Measurements from ENCODE around the gene RASGEF1C.

Gene RASGEF1C

DNA sequence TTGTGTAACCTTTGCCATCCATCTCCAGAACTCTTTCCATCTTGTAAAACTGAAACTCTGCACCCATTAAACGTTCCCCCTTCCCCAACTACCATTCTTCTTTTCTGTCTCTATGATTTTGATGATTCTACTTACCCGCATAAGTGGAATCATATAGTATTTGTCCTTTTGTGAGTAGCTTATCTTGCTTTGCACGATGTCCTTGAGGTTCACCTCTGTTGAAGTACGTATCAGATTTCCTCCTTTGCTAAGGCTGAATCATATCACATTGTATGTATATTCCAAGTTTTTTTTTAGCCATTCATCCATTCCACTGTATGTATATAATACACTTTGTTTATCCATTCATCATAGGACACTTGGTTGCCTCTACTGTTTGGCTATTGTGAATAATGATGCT is 134.5 kb downstream of the RASGEF1C start:
- H3K4me3 ChIP-seq (ENCODE audit: low read depth, low read length), result no peak overlapping the region
- TF ChIP-seq, protein P1, sequence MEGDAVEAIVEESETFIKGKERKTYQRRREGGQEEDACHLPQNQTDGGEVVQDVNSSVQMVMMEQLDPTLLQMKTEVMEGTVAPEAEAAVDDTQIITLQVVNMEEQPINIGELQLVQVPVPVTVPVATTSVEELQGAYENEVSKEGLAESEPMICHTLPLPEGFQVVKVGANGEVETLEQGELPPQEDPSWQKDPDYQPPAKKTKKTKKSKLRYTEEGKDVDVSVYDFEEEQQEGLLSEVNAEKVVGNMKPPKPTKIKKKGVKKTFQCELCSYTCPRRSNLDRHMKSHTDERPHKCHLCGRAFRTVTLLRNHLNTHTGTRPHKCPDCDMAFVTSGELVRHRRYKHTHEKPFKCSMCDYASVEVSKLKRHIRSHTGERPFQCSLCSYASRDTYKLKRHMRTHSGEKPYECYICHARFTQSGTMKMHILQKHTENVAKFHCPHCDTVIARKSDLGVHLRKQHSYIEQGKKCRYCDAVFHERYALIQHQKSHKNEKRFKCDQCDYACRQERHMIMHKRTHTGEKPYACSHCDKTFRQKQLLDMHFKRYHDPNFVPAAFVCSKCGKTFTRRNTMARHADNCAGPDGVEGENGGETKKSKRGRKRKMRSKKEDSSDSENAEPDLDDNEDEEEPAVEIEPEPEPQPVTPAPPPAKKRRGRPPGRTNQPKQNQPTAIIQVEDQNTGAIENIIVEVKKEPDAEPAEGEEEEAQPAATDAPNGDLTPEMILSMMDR (IDR thresholded peaks at IDR 0.05; ENCODE audit: low read depth, low read length), result no peak

DNA sequence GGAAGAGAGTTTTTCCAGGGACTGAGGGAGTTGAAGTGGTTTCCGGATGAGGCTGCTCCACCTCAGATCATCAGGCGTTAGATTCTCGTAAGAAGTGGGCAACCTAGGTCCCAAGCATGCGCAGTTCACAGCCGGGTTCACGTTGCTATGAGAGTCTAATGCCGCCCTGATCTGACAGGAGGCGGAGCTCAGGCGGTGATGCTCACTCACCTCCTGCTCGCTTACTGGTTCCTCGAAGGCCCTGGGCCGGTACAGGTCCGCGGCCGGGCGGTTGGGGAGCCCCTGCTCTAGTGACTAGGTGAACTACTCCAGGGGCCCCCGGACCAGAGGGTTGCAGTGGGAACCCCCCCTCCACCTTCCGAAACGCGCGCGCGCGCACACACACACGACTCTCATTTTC is 136.5 kb downstream of the RASGEF1C start:
- TF ChIP-seq, protein P1 (IDR thresholded peaks at IDR 0.05; ENCODE audit: low read depth, low read length), result no peak
- no peak overlapping the region for H3K4me3 ChIP-seq (ENCODE audit: low read depth, low read length)

DNA sequence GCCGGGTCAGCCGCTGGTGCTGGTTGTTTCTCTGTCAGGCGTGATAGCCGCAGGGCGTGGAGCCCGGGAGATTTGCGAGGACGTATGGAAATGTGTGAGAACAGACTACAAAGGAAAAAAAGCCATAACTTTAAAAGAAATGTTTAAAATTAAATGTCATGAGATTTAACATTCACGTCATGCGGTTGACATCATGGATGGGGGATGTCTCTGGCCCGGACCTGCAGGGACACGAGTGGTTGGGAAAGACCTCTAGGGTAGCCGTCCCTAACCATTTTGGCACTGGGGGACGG is 136.8 kb downstream of the RASGEF1C start:
- H3K4me3 ChIP-seq (ENCODE audit: low read depth, low read length), result no peak overlapping the region; the same call in 1 of the 2 replicates
- TF ChIP-seq, protein P1 (IDR thresholded peaks at IDR 0.05; ENCODE audit: low read depth, low read length), result no peak

DNA sequence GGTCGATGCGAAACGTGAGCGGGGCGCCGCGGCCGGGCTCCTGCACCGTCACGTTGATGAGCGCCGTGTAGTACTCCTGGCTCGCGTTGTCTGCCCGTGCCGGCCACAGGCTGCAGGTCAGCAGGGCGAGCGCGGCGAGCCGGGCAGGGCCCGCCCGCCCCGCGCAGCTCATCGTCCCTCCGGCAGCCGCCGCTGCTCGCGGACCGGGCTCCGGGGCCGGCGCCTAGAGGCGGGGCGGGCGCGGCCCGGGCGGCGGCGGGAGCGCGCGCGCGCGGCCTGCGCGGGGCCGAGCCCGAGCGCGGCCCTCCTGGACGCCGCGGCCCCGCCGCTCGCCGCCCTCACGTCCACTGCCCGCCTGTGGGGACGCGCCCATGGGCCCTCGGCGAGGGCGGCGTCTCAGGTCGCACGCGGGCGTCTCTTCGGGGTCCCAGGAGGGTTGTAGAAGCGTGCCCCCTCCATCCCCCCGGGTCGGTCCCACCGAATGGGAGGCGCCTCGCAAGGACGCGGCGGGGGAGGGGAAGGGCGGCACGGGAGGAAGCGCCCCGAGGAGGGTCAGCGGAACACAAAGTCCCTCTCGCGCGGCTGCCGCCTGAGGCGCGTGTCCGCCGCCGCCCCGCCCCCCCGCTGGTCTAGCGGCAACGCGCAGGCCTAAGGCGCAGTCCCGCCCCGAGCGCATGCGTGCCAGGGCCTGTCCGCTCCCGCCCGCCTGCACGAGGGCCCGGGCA is 137.3 kb downstream of the RASGEF1C start, which contains the start of gene RNF130:
RNF130 (minus strand) TSS at position 229 of the 725 bp plus-strand sequence; CDS start at position 172, 57 bp downstream.
- TF ChIP-seq, protein P1 (IDR thresholded peaks at IDR 0.05; ENCODE audit: low read depth, low read length), result no peak
- peak within 1 kb of the TSS; percentile 69 for H3K4me3 ChIP-seq (ENCODE audit: low read depth, low read length)

DNA sequence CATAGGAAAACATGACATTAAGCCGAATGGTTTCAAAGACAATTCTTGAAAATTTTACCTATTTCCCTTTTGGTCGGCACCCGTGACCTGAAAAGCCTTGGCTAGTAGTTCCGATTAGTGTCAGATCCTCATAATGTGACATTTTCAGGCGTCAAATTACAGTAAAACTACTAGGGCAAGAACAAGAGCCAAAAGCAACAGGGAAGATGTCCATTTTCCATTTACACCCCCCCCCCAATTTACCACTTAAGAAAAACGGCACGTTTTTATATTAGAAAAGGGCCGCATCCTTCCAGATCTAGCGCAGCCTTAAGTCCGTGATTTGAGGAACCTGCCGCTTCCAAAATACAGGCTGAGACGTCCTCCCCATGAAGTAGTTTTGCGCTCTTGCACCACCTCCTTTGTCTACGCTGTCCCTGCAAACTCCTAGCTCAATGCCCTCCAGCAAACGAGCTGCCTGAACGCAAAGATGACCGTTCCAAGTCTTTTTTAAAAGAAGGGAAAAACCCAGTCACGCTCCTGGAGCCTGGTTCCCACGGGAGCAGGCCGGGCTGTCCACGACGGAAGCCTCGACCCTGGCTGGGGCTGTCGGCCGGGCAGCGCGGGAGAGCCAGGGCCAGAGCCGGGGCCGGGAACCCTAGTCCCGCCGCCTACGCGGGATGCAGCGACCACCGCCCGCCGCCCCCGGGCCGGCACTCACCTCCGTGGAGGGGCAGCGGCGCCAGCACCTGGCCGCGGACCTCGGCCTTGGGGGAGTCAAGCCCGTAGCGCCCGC is 138.1 kb downstream of the RASGEF1C start:
- peak overlapping the region; percentile 69 for H3K4me3 ChIP-seq (ENCODE audit: low read depth, low read length)
- TF ChIP-seq, protein P1 (IDR thresholded peaks at IDR 0.05; ENCODE audit: low read depth, low read length), result no peak

DNA sequence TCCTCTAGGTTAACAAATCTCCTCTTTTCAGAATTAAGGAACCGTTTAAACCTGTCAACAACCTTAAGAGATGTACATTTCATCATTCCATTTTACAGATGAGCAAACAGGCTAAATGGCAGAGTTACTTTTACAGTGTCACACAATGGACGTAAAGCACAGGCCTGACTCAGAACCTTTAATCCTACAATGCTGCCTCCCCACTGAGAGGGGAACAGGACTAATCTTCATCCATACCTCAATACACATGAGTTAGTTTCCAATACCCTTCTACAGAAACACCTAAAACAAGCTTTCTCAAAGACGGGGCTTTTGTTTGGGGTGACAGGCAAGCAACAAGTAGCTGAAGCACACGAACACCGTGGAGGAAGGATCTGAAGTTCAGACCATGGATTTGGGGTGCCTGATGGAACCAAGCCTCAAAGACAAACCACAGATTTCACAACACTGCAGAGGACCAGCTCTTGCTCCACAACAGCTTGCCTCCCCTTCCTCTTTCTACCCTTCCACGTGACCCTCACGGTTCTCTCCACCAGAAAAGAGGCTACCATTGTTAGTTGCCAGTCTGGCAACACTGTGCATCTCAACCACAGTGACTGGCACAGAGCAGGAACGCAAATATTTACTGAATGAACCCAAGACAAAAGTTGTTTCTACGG is 139.3 kb downstream of the RASGEF1C start:
- no peak overlapping the region for H3K4me3 ChIP-seq (ENCODE audit: low read depth, low read length)
- TF ChIP-seq, protein P1 (IDR thresholded peaks at IDR 0.05; ENCODE audit: low read depth, low read length), result no peak
